Measurements from ENCODE around the gene PNMA5.

DNA sequence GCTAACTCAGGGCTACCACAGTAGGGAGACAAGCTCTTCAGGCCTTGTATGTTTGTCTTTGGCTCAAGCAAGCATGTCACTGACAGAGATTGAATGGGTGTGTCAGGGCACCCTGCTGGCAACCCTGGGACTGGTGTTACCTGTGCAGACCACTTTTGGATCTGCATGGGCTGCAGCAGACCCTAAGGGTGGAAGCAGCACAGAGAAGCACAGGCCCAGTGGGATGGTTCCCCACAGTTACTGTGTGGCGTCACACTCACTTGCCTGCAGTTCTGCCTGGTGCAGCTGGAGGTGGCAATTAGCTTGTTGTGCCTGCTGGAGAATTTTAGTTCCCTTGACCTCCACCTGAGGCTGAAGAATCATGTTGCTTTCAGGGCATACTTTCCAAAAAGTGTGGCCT lies 50.1 kb downstream of the PNMA5 start:
- TF ChIP-seq, protein P1, sequence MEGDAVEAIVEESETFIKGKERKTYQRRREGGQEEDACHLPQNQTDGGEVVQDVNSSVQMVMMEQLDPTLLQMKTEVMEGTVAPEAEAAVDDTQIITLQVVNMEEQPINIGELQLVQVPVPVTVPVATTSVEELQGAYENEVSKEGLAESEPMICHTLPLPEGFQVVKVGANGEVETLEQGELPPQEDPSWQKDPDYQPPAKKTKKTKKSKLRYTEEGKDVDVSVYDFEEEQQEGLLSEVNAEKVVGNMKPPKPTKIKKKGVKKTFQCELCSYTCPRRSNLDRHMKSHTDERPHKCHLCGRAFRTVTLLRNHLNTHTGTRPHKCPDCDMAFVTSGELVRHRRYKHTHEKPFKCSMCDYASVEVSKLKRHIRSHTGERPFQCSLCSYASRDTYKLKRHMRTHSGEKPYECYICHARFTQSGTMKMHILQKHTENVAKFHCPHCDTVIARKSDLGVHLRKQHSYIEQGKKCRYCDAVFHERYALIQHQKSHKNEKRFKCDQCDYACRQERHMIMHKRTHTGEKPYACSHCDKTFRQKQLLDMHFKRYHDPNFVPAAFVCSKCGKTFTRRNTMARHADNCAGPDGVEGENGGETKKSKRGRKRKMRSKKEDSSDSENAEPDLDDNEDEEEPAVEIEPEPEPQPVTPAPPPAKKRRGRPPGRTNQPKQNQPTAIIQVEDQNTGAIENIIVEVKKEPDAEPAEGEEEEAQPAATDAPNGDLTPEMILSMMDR (IDR thresholded peaks at IDR 0.05): no peak
- no peak for TF ChIP-seq SP1 (CRISPR knock-in tag; conservative IDR thresholded peaks at IDR 0.05)
- TF ChIP-seq ZBTB21 (CRISPR knock-in tag; IDR thresholded peaks at IDR 0.05; ENCODE audit: borderline replicate concordance): no peak
- no peak for TF ChIP-seq CBFB (CRISPR knock-in tag; IDR thresholded peaks at IDR 0.05; ENCODE audit: low read depth)
- TF ChIP-seq PREB (CRISPR knock-in tag; IDR thresholded peaks at IDR 0.05; ENCODE audit: borderline replicate concordance): no peak

Data from WTC11 (cell line).